ENCODE data around the gene GLIS1. TPM values are rescaled to one million over a fixed set of nuclear protein-coding genes. Genes with fewer than 3 reads are reported as not detected.

GLIS1 gene
- total RNA-seq, 1 experiment from 2014 or later, result 1.7 TPM

DNA sequence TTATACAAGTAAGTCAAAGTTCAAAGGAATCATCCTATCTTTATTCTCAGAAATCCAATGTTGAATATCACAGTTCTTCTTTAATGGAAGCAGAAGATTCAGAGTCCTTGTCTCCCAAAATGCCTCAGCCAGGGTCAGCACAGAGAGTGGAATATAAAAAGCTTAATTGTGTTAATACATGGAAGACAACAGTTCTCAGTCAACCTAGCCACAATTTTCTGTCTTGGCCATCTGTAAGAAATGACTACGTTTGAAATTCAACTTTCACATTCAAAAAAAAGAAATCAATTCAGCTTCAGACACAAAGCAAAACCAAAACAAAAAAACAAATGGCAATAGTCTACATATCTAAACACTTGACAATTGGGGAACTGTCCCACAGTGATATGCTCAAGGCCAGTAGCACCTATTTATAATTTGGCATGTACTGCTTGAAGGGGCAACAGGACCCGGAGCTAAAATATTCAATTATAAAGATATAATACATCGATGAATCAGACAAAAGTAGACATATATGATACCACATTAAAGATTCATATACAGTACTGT, 27.3 kb upstream of the GLIS1 start:
- H4K20me1 ChIP-seq (ENCODE audit: low read length), result no peaks in the 10 kb centered on the region
- no TSS peak for BruUV-seq (replicated peaks)
- DNase-seq (no peak), ATAC-seq (no peak)
- no peak overlapping the region for H2AFZ ChIP-seq (ENCODE audit: low read length)
- H3K36me3 ChIP-seq (ENCODE audit: low read depth, low read length), result peaks cover 36% of the 10 kb centered on the region
- H3K27me3 ChIP-seq (ENCODE audit: low read length), result no peaks in the 10 kb centered on the region
- no peaks in the 10 kb centered on the region for H3K9me2 ChIP-seq (replicated peaks; ENCODE audit: low read length)
- H3K9me3 ChIP-seq (ENCODE audit: low read length), result no peaks in the 10 kb centered on the region
- TF ChIP-seq, protein P1, sequence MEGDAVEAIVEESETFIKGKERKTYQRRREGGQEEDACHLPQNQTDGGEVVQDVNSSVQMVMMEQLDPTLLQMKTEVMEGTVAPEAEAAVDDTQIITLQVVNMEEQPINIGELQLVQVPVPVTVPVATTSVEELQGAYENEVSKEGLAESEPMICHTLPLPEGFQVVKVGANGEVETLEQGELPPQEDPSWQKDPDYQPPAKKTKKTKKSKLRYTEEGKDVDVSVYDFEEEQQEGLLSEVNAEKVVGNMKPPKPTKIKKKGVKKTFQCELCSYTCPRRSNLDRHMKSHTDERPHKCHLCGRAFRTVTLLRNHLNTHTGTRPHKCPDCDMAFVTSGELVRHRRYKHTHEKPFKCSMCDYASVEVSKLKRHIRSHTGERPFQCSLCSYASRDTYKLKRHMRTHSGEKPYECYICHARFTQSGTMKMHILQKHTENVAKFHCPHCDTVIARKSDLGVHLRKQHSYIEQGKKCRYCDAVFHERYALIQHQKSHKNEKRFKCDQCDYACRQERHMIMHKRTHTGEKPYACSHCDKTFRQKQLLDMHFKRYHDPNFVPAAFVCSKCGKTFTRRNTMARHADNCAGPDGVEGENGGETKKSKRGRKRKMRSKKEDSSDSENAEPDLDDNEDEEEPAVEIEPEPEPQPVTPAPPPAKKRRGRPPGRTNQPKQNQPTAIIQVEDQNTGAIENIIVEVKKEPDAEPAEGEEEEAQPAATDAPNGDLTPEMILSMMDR (conservative IDR thresholded peaks at IDR 0.05; ENCODE audit: low read depth, low read length), result no peak
- TF ChIP-seq EZH2phosphoT487 (IDR thresholded peaks at IDR 0.05; ENCODE audit: borderline replicate concordance, low read length) (no peak), EZH2 (IDR thresholded peaks at IDR 0.05; ENCODE audit: low read length, unreplicated experiment) (no peak)
- CTCF ChIA-PET, result interaction anchor here (0.5 kb wide), 1 partner anchor 28 kb away, joined by 3 read pairs; no protein-coding TSS in a partner anchor
- no peak overlapping the region for H3K4me3 ChIP-seq (ENCODE audit: low read length)
- POLR2A ChIA-PET (ENCODE audit: unreplicated experiment), result no interaction called here
- no peak overlapping the region for H3K27ac ChIP-seq (ENCODE audit: low read length)
- H3F3A ChIP-seq (ENCODE audit: low read length, unreplicated experiment), result no peaks in the 10 kb centered on the region
- H3K79me2 ChIP-seq (ENCODE audit: low read length), result no peaks in the 10 kb centered on the region
- H3K4me2 ChIP-seq (ENCODE audit: low read length), result no peak overlapping the region
- intact Hi-C loops (cut with micrococcal nuclease), result loop anchor here (5.0 kb wide), 1 partner anchor 61 kb away; no protein-coding TSS in a partner anchor
- no peak overlapping the region for H3K9ac ChIP-seq (ENCODE audit: low read length)
- H3K4me1 ChIP-seq (ENCODE audit: insufficient read depth, low read length), result no peaks in the 10 kb centered on the region

DNA sequence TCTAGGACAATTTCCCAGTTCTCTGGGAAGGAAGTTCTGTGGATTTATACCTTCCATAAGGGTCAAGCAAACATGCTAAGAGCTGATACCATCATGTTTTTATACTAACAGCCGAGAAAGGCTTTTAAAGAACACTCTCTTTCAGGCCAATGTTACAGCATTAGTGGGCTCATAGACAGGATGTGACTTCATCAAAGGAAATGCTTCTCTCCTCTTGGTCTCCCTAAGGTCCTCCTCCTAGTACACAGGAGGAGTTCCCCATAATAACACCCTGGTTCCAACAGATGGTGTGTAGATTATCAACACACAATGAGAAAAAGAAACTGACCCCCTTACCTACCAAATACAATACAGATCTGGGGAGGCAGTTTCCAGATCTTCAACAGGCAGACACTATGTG, 26.7 kb upstream of the GLIS1 start:
- Histone ChIP-seq H3K27ac (ENCODE audit: low read length) (no peak overlapping the region), H3F3A (ENCODE audit: low read length, unreplicated experiment) (no peaks in the 10 kb centered on the region), H3K9me2 (replicated peaks; ENCODE audit: low read length) (no peaks in the 10 kb centered on the region), H3K27me3 (ENCODE audit: low read length) (no peaks in the 10 kb centered on the region), H3K9me3 (ENCODE audit: low read length) (no peaks in the 10 kb centered on the region), H4K20me1 (ENCODE audit: low read length) (no peaks in the 10 kb centered on the region), H3K9ac (ENCODE audit: low read length) (no peak overlapping the region), H3K4me3 (ENCODE audit: low read length) (no peak overlapping the region), H3K79me2 (ENCODE audit: low read length) (no peaks in the 10 kb centered on the region), H3K4me1 (ENCODE audit: insufficient read depth, low read length) (no peaks in the 10 kb centered on the region), H2AFZ (ENCODE audit: low read length) (no peak overlapping the region), H3K4me2 (ENCODE audit: low read length) (no peak overlapping the region), H3K36me3 (ENCODE audit: low read depth, low read length) (peaks cover 35% of the 10 kb centered on the region)
- BruUV-seq (replicated peaks), result no TSS peak
- CTCF ChIA-PET, result interaction anchor here (0.5 kb wide), 1 partner anchor 29 kb away, joined by 3 read pairs; no protein-coding TSS in a partner anchor
- TF ChIP-seq, protein P1 (conservative IDR thresholded peaks at IDR 0.05; ENCODE audit: low read depth, low read length), result no peak
- intact Hi-C loops (cut with micrococcal nuclease), result loop anchor here (5.0 kb wide), 1 partner anchor 62 kb away; no protein-coding TSS in a partner anchor
- POLR2A ChIA-PET (ENCODE audit: unreplicated experiment), result no interaction called here
- no peak for ATAC-seq
- no peak for DNase-seq

DNA sequence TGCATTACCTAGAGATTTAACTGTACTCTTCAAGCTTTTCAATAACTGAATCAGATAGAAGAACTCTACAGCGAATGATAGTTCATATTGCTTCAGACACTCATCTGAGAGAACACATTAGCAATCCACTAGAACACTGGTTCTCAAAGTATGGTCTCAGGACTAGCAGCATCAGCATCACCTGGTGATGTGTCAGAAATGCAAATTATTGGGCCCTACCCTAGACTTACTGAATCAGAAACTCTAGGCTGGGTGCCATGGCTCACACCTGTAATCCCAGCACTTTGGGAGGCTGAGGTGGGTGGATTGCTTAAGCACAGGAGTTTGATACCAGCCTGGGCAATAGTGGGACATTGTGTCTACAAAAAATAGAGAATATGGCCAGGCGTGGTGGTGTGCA, 24.9 kb upstream of the GLIS1 start:
- Histone ChIP-seq H4K20me1 (ENCODE audit: low read length) (no peaks in the 10 kb centered on the region), H2AFZ (ENCODE audit: low read length) (no peak overlapping the region), H3K79me2 (ENCODE audit: low read length) (no peaks in the 10 kb centered on the region), H3K36me3 (ENCODE audit: low read depth, low read length) (peaks cover 28% of the 10 kb centered on the region), H3K4me2 (ENCODE audit: low read length) (no peak overlapping the region), H3K9me2 (replicated peaks; ENCODE audit: low read length) (no peaks in the 10 kb centered on the region), H3K27me3 (ENCODE audit: low read length) (no peaks in the 10 kb centered on the region), H3K9ac (ENCODE audit: low read length) (no peak overlapping the region), H3F3A (ENCODE audit: low read length, unreplicated experiment) (no peaks in the 10 kb centered on the region), H3K4me3 (ENCODE audit: low read length) (no peak overlapping the region), H3K9me3 (ENCODE audit: low read length) (no peaks in the 10 kb centered on the region), H3K4me1 (ENCODE audit: insufficient read depth, low read length) (no peaks in the 10 kb centered on the region), H3K27ac (ENCODE audit: low read length) (no peak overlapping the region)
- POLR2A ChIA-PET (ENCODE audit: unreplicated experiment), result no interaction called here
- CTCF ChIA-PET, result no interaction called here
- TF ChIP-seq EZH2phosphoT487 (IDR thresholded peaks at IDR 0.05; ENCODE audit: borderline replicate concordance, low read length), result no peak
- no peak for TF ChIP-seq EZH2 (IDR thresholded peaks at IDR 0.05; ENCODE audit: low read length, unreplicated experiment)
- TF ChIP-seq, protein P1 (conservative IDR thresholded peaks at IDR 0.05; ENCODE audit: low read depth, low read length), result no peak
- DNase-seq, result no peak
- intact Hi-C loops (cut with micrococcal nuclease), result no loop called here
- BruUV-seq (replicated peaks), result no TSS peak
- ATAC-seq, result no peak
